DOHH2 (cell line): Measurements from ENCODE around the gene CDK14.

Experiments
- EZH2phosphoT487 ChIP-seq: fragments of 200-600 bp; sonication (generic); IDR thresholded peaks from 2 replicates; pipeline ENCODE4 v1.6.1; 2017; ENCODE audit warnings: borderline replicate concordance, mild to moderate bottlenecking, antibody characterized with exemption, low read length, moderate library complexity, mixed read lengths
- TF ChIP-seq, protein P1 (sequence below): fragments of 200-600 bp; sonication (generic); IDR thresholded peaks from one replicate; pipeline ENCODE4 v1.5.1; 2014; ENCODE audit warnings: antibody characterized with exemption, mild to moderate bottlenecking, low read depth, low read length; ENCODE audit not compliant: poor library complexity, severe bottlenecking

DNA sequence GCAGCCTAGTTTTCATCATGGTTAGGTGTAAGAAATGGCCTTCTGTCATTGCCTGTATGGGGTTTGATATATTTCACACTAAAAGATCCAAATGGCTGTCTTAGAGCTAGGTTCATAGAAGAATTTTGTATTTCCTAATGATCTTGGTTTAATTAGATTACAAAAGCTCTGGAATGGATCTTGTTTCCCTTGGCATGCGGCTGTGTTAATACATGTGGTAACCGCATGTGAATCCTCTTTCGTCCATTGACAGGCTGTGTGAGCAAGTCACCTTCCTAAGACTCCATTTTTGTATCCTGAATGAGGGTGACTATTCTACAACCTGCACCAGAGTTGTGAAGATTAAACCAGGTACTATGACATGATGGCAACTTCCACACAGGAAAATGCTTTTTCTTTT lies 655.8 kb downstream of the CDK14 start:
- TF ChIP-seq, protein P1, sequence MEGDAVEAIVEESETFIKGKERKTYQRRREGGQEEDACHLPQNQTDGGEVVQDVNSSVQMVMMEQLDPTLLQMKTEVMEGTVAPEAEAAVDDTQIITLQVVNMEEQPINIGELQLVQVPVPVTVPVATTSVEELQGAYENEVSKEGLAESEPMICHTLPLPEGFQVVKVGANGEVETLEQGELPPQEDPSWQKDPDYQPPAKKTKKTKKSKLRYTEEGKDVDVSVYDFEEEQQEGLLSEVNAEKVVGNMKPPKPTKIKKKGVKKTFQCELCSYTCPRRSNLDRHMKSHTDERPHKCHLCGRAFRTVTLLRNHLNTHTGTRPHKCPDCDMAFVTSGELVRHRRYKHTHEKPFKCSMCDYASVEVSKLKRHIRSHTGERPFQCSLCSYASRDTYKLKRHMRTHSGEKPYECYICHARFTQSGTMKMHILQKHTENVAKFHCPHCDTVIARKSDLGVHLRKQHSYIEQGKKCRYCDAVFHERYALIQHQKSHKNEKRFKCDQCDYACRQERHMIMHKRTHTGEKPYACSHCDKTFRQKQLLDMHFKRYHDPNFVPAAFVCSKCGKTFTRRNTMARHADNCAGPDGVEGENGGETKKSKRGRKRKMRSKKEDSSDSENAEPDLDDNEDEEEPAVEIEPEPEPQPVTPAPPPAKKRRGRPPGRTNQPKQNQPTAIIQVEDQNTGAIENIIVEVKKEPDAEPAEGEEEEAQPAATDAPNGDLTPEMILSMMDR: no peak
- no peak for TF ChIP-seq EZH2phosphoT487
